GM12878 (cell line): ENCODE results near the gene PLA2G4E.

Experiments used
- ATF2 ChIP-seq: IDR thresholded peaks from 2 replicates; pipeline ENCODE4 v1.6.1; 2012; ENCODE audit warnings: low read length, inconsistent platforms
- BCLAF1 ChIP-seq: fragments of 450-650 bp; IDR thresholded peaks from 2 replicates; pipeline ENCODE4 v1.6.1; 2017; ENCODE audit warnings: antibody characterized with exemption, mild to moderate bottlenecking, moderate library complexity
- IKZF1 ChIP-seq: fragments of 450-650 bp; conservative IDR thresholded peaks from 2 replicates; pipeline ENCODE4 v1.6.1; 2017; ENCODE audit warnings: antibody characterized with exemption, mild to moderate bottlenecking
- POLR2A ChIP-seq: IDR thresholded peaks from 2 replicates; pipeline ENCODE4 v1.6.1; 2011; ENCODE audit warnings: low read depth, mild to moderate bottlenecking, low read length
- POLR2AphosphoS5 ChIP-seq: IDR thresholded peaks from 2 replicates; pipeline ENCODE4 v1.6.1; 2011; ENCODE audit warnings: mild to moderate bottlenecking, low read length, inconsistent platforms
- RFX5 ChIP-seq: IDR thresholded peaks from 2 replicates; pipeline ENCODE4 v1.6.1; 2011; ENCODE audit warnings: low read depth, low read length, improper control_type of control experiment

DNA sequence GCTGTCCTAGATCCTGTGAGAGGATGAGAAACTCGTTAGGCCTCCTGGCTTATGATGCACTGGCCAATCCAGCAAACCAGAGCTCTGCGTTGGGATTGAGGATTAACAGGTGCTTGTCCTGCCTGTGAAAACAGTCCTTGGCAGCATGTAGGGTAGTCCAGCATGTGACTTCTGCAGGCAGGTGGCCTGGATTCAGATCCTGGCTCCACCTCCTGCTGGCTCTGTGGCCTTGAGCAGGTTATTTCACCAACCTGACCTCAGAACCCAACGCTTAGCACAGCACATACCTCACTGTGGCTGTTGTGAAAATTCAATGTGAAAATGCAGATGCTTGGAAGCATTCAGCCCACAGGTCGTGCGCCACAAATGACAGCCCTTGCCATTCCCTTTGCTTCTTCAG lies 40.0 kb upstream of the PLA2G4E start:
- no peak for TF ChIP-seq RFX5
- TF ChIP-seq POLR2A = no peak
- TF ChIP-seq POLR2AphosphoS5 = no peak
- TF ChIP-seq ATF2 = no peak
- no peak for TF ChIP-seq IKZF1
- no peak for TF ChIP-seq BCLAF1
